Mesenchymal stem cell (in vitro differentiated cells and primary cell): Measurements from ENCODE around the gene SLC30A2. TPM values are rescaled to one million over a fixed set of nuclear protein-coding genes. Genes with fewer than 3 reads are reported as not detected.
"Not testable (repeated sequence)": the region's sequence is repeated elsewhere in the genome, so short reads cannot be mapped to it uniquely, and the experiment has no call there.

Source experiments
- DNase-seq: peaks from one replicate; pipeline ENCODE4 v3.0.0-alpha.2; 2013
- H2AFZ ChIP-seq: one replicate; pipeline ENCODE4 v1.6.1; 2013; ENCODE audit warnings: low read depth, mild to moderate bottlenecking, control low read depth, inconsistent platforms, low read length, moderate library complexity
- H2AK5ac ChIP-seq: 2 replicates; pipeline ENCODE4 v1.6.1; 2013; ENCODE audit warnings: low read length, moderate library complexity, mild to moderate bottlenecking, inconsistent platforms; ENCODE audit not compliant: severe bottlenecking
- H2BK120ac ChIP-seq: one replicate; pipeline ENCODE4 v1.6.1; 2013; ENCODE audit warnings: low read depth, mild to moderate bottlenecking, inconsistent platforms, low read length, moderate library complexity
- H2BK12ac ChIP-seq, 2 experiments: one replicate each; pipeline ENCODE4 v1.6.1; 2013; ENCODE audit warnings: inconsistent platforms in 2 of 2, low read length in 2 of 2, mild to moderate bottlenecking in 2 of 2, moderate library complexity in 2 of 2, control low read depth in 1 of 2
- H2BK15ac ChIP-seq: one replicate; pipeline ENCODE4 v1.6.1; 2013; ENCODE audit warnings: mild to moderate bottlenecking, low read depth, inconsistent platforms; ENCODE audit not compliant: poor library complexity, severe bottlenecking
- H2BK5ac ChIP-seq: 2 replicates; pipeline ENCODE4 v1.6.1; 2013; ENCODE audit warnings: low read depth, mild to moderate bottlenecking, low read length, control low read depth, inconsistent platforms; ENCODE audit not compliant: poor library complexity, severe bottlenecking
- H3K14ac ChIP-seq, 2 experiments: one replicate each; pipeline ENCODE4 v1.6.1; 2013; ENCODE audit warnings: inconsistent platforms in 2 of 2, low read length in 2 of 2, control low read depth in 1 of 2, mild to moderate bottlenecking in 1 of 2, moderate library complexity in 1 of 2
- H3K18ac ChIP-seq, 2 experiments: one replicate each; pipeline ENCODE4 v1.6.1; 2013; ENCODE audit warnings: inconsistent platforms in 2 of 2, low read length in 2 of 2, control low read depth in 1 of 2, low read depth in 1 of 2, mild to moderate bottlenecking in 1 of 2
- H3K23ac ChIP-seq, 2 experiments: one replicate each; pipeline ENCODE4 v1.6.1; 2013; ENCODE audit warnings: inconsistent platforms in 2 of 2, low read length in 2 of 2, mild to moderate bottlenecking in 2 of 2, moderate library complexity in 2 of 2, control low read depth in 1 of 2
- H3K27ac ChIP-seq: 2 replicates; pipeline ENCODE4 v1.5.1; 2013; ENCODE audit warnings: mild to moderate bottlenecking, moderate library complexity, low read length, control low read depth, inconsistent platforms; ENCODE audit not compliant: poor library complexity, severe bottlenecking
- H3K27me3 ChIP-seq, 2 experiments: 2 replicates each; pipeline versions ENCODE4 v1.6.1 to v1.7.0; 2013; ENCODE audit warnings: low read length in 2 of 2, mild to moderate bottlenecking in 2 of 2, moderate library complexity in 2 of 2, control low read depth in 1 of 2, inconsistent platforms in 1 of 2; ENCODE audit not compliant: control insufficient read depth in 1 of 2, insufficient read depth in 1 of 2
- H3K36me3 ChIP-seq, 2 experiments: 2 replicates each; pipeline versions ENCODE4 v1.6.1 to v1.7.0; 2013; ENCODE audit warnings: low read length in 2 of 2, control low read depth in 1 of 2, inconsistent platforms in 1 of 2, low read depth in 1 of 2, mild to moderate bottlenecking in 1 of 2; ENCODE audit not compliant: insufficient read depth in 2 of 2, control insufficient read depth in 1 of 2
- H3K4ac ChIP-seq, 2 experiments: one replicate each; pipeline ENCODE4 v1.6.1; 2013; ENCODE audit warnings: inconsistent platforms in 2 of 2, low read length in 2 of 2, mild to moderate bottlenecking in 2 of 2, moderate library complexity in 2 of 2, control low read depth in 1 of 2, low read depth in 1 of 2
- H3K4me1 ChIP-seq: 2 replicates; pipeline ENCODE4 v1.6.1; 2013; ENCODE audit warnings: low read depth, low read length, control low read depth; ENCODE audit not compliant: control insufficient read depth, insufficient read depth
- H3K4me2 ChIP-seq: 2 replicates; pipeline ENCODE4 v1.6.1; 2013; ENCODE audit warnings: low read length, mild to moderate bottlenecking, inconsistent platforms; ENCODE audit not compliant: poor library complexity, severe bottlenecking
- H3K4me3 ChIP-seq, 2 experiments: 2 replicates each; pipeline versions ENCODE4 v1.5.1 to v1.7.0; 2013; ENCODE audit warnings: low read length in 2 of 2, mild to moderate bottlenecking in 2 of 2, control low read depth in 1 of 2, low read depth in 1 of 2; ENCODE audit not compliant: insufficient read depth in 1 of 2
- H3K79me1 ChIP-seq: replicated peaks from 2 replicates; pipeline ENCODE4 v1.6.1; 2013; ENCODE audit warnings: mild to moderate bottlenecking, control low read depth, low read length, inconsistent platforms; ENCODE audit not compliant: poor library complexity, severe bottlenecking
- H3K9ac ChIP-seq: 2 replicates; pipeline ENCODE4 v1.7.0; 2013; ENCODE audit warnings: mild to moderate bottlenecking, low read length, moderate library complexity
- H3K9me3 ChIP-seq: 2 replicates; pipeline ENCODE4 v1.7.0; 2013; ENCODE audit warnings: mild to moderate bottlenecking, low read length; ENCODE audit not compliant: control insufficient read depth
- H4K8ac ChIP-seq: one replicate; pipeline ENCODE4 v1.6.1; 2013; ENCODE audit warnings: inconsistent platforms, mild to moderate bottlenecking, low read length, moderate library complexity
- H4K91ac ChIP-seq: one replicate; pipeline ENCODE4 v1.6.1; 2013; ENCODE audit warnings: mild to moderate bottlenecking, low read length, inconsistent platforms
- WGBS: methylation state at CpG from one replicate; pipeline ENCODE4 v1.1.7; 2013; ENCODE audit warnings: mixed read lengths; 5-methylcytosine and 5-hydroxymethylcytosine counted together
- polyA plus RNA-seq, 2 experiments: library from polyadenylated mRNA; stranded (reverse); fragments of 200-250 nt; gene quantifications; one replicate each; pipeline ENCODE4 v1.2.3, GENCODE V29; 2013

The SLC30A2 gene
- not detected for polyA plus RNA-seq (2013, experiment 1 of 2)
- polyA plus RNA-seq (2013, experiment 2 of 2): not detected

DNA sequence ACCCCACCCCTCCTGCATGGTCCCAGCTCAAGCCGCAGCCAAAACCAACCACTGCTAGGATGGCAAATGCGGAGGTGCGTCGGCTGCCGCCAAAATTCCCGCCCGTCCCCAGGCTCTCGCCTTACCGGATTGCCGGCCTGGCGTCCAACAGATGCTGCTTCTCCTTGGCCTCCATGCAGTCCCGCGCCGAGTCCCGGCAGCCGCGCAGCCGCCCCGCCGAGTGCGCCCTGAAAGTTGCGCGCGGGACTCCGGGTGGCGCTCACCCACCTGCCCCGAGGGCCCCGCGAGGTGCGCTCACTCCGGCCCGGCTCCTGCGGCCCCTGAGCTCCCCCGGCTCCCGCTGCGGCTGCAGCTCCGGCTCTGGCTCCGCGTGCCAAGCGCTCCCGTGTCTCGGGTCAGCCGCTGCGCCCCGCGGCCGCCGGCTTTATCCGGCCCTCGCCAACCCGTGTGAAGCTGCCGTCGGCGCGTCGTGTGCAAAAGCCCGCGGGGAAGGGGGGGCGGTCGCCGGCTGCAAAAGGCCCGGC, at the start of gene SLC30A2:
SLC30A2 (minus strand) TSS at position 397 of the 524 bp plus-strand sequence; CDS start at position 175, 222 bp downstream.
- no peaks in the 10 kb centered on the region for H3K79me1 ChIP-seq
- no peak for DNase-seq
- H4K8ac ChIP-seq: no peak within 1 kb of the TSS
- peaks cover 86 to 96% of the 10 kb centered on the region in 2 experiments for H3K27me3 ChIP-seq
- WGBS: 1% methylated on average over 48 of the region's 62 CpGs
- H3K4me3 ChIP-seq: no peak within 1 kb of the TSS
- H2BK12ac ChIP-seq: no peak within 1 kb of the TSS
- H2BK120ac ChIP-seq: no peak within 1 kb of the TSS
- no peak within 1 kb of the TSS for H3K18ac ChIP-seq
- H2AK5ac ChIP-seq: no peak within 1 kb of the TSS
- no peaks in the 10 kb centered on the region for H3K36me3 ChIP-seq
- no peak within 1 kb of the TSS for H2BK5ac ChIP-seq
- H2AFZ ChIP-seq: no peak within 1 kb of the TSS
- H3K9ac ChIP-seq: no peak within 1 kb of the TSS
- no peak within 1 kb of the TSS for H3K4ac ChIP-seq
- H3K9me3 ChIP-seq: no peaks in the 10 kb centered on the region
- H3K4me1 ChIP-seq: peaks cover 9% of the 10 kb centered on the region
- H3K14ac ChIP-seq: no peak within 1 kb of the TSS
- peak within 1 kb of the TSS in 1 of 2 experiments; percentile 64 for H3K23ac ChIP-seq
- no peak within 1 kb of the TSS for H4K91ac ChIP-seq
- no peak within 1 kb of the TSS for H2BK15ac ChIP-seq
- H3K4me2 ChIP-seq: peak within 1 kb of the TSS; percentile 41
- no peak within 1 kb of the TSS for H3K27ac ChIP-seq

- Histone ChIP-seq H2AFZ (peak overlapping the region; percentile 46), H3K4ac (peak overlapping the region in 1 of 2 experiments; percentile 59), H2BK12ac (peak overlapping the region; percentile 34 to 72), H3K23ac (no peak overlapping the region), H3K9ac (peak overlapping the region; percentile 33), H3K4me3 (peak overlapping the region in 1 of 2 experiments; percentile 30), H2AK5ac (no peak overlapping the region), H3K14ac (peak overlapping the region in 1 of 2 experiments; percentile 51), H2BK5ac (no peak overlapping the region), H4K8ac (peak overlapping the region; percentile 54), H3K27ac (no peak overlapping the region), H3K18ac (peak overlapping the region; percentile 45 to 95), H2BK15ac (no peak overlapping the region), H3K36me3 (no peaks in the 10 kb centered on the region), H3K4me1 (peaks cover 11% of the 10 kb centered on the region), H2BK120ac (no peak overlapping the region), H3K9me3 (no peaks in the 10 kb centered on the region), H3K4me2 (peak overlapping the region; percentile 35), H3K27me3 (peaks cover 29 to 42% of the 10 kb centered on the region in 2 experiments), H4K91ac (peak overlapping the region; percentile 79), H3K79me1 (no peaks in the 10 kb centered on the region)
- 23% methylated on average over 14 of the region's 17 CpGs for WGBS
- peak; percentile 42 for DNase-seq
Observed at GRCh38 chr1:26094677-26095383, 48.9 kb upstream of the SLC30A2 start.

DNA sequence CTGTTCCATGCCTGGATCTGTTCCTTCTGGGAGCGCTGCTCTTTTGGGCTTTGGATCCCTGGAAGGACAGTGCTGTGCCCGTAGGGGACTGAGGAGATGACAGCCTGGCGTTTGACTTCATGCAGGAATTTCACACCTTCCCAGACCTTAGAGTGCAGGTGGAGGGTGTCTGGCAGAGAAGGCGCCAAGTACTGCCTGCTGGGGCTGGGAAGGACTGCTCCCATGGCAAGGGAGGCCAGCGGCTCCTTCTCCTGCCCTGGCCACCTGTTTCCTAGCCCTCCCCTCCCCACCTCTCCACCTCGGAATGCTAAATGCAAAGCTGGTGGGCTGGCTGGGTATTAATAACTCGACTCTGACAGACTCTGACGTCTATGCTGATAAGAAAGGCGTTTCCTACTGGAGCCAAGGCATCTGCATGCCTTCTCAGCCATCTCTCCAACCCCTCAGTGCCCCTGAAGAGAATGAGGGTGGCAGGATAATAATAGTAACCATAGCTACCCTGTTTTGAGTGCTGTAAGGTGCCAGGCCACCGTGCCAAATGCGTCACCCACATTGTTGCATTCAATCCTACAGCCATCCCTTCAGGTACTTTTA, 48.3 kb upstream of the SLC30A2 start:
- peak overlapping the region; percentile 80 for H4K91ac ChIP-seq
- peak overlapping the region; percentile 33 for H3K9ac ChIP-seq
- no peak overlapping the region for H3K4me2 ChIP-seq
- H2BK15ac ChIP-seq: peak overlapping the region; percentile 57
- no peaks in the 10 kb centered on the region for H3K36me3 ChIP-seq
- H3K9me3 ChIP-seq: no peaks in the 10 kb centered on the region
- H2AFZ ChIP-seq: peak overlapping the region; percentile 46
- H2BK12ac ChIP-seq: peak overlapping the region in 1 of 2 experiments; percentile 34
- H3K18ac ChIP-seq: peak overlapping the region; percentile 45 to 95
- H4K8ac ChIP-seq: peak overlapping the region; percentile 12
- no peak overlapping the region for H2AK5ac ChIP-seq
- H3K27ac ChIP-seq: no peak overlapping the region
- H3K14ac ChIP-seq: no peak overlapping the region
- peak overlapping the region in 1 of 2 experiments; percentile 30 for H3K4me3 ChIP-seq
- peaks cover 29 to 42% of the 10 kb centered on the region in 2 experiments for H3K27me3 ChIP-seq
- DNase-seq: no peak
- no peak overlapping the region for H3K23ac ChIP-seq
- peaks cover 11% of the 10 kb centered on the region for H3K4me1 ChIP-seq
- H3K4ac ChIP-seq: peak overlapping the region in 1 of 2 experiments; percentile 82
- WGBS: 26% methylated on average over 10 of the region's 11 CpGs
- H3K79me1 ChIP-seq: no peaks in the 10 kb centered on the region
- no peak overlapping the region for H2BK5ac ChIP-seq
- H2BK120ac ChIP-seq: peak overlapping the region; percentile 39

- H4K91ac ChIP-seq, DNase-seq, H2BK5ac ChIP-seq, H2AK5ac ChIP-seq, H3K4me2 ChIP-seq, H2BK15ac ChIP-seq, H3K36me3 ChIP-seq, H3K14ac ChIP-seq, H2BK120ac ChIP-seq, H3K9ac ChIP-seq, H3K27ac ChIP-seq, H2AFZ ChIP-seq, H2BK12ac ChIP-seq, H3K4me3 ChIP-seq, H3K9me3 ChIP-seq, H3K79me1 ChIP-seq, H3K23ac ChIP-seq: not testable (repeated sequence)
- peak overlapping the region; percentile 48 for H4K8ac ChIP-seq
- peak overlapping the region in 1 of 2 experiments; percentile 82 for H3K4ac ChIP-seq
- H3K27me3 ChIP-seq: peaks cover 29 to 42% of the 10 kb centered on the region in 2 experiments
- H3K4me1 ChIP-seq: peaks cover 11% of the 10 kb centered on the region
- H3K18ac ChIP-seq: peak overlapping the region in 1 of 2 experiments; percentile 45
- 86% methylated on average over 5 of the region's 6 CpGs for WGBS
Observed at GRCh38 chr1:26093569-26093968, 47.7 kb upstream of the SLC30A2 start.
